WTC11 (cell line): ENCODE results near the gene ACYP1. TPM values are rescaled to one million over a fixed set of nuclear protein-coding genes. Genes with fewer than 3 reads are reported as not detected.
A peak's percentile ranks its signal among the peaks of the same experiment; 100 is the strongest.

Source experiments
- ARID4B ChIP-seq: sonication (generic); formaldehyde crosslinking; IDR thresholded peaks from 2 replicates; pipeline ENCODE4 v1.8.0; 2023; ENCODE audit warnings: missing genetic modification reagents, mild to moderate bottlenecking, borderline replicate concordance
- CDX4 ChIP-seq: fragments of 250-450 bp; sonication (Bioruptor Pico); IDR thresholded peaks from 2 replicates; pipeline ENCODE4 v1.9.0; 2021; ENCODE audit warnings: moderate library complexity, mild to moderate bottlenecking, inconsistent platforms, borderline replicate concordance
- ELF4 ChIP-seq: sonication (generic); formaldehyde crosslinking; IDR thresholded peaks from 2 replicates; pipeline ENCODE4 v1.8.1; 2022; ENCODE audit warnings: low read depth, mild to moderate bottlenecking, moderate library complexity, missing genetic modification reagents
- ESRRA ChIP-seq: sonication (generic); formaldehyde crosslinking; IDR thresholded peaks from 2 replicates; pipeline ENCODE4 v1.8.1; 2022; ENCODE audit warnings: mild to moderate bottlenecking, missing genetic modification reagents, borderline replicate concordance
- ETV6 ChIP-seq: sonication (generic); formaldehyde crosslinking; IDR thresholded peaks from 2 replicates; pipeline ENCODE4 v1.8.1; 2022; ENCODE audit warnings: mild to moderate bottlenecking, missing genetic modification reagents
- FOXP1 ChIP-seq: sonication (generic); formaldehyde crosslinking; IDR thresholded peaks from 2 replicates; pipeline ENCODE4 v1.8.0; 2022; ENCODE audit warnings: missing genetic modification reagents, mild to moderate bottlenecking, moderate library complexity, borderline replicate concordance
- PRRX2 ChIP-seq: fragments of 250-450 bp; sonication (Bioruptor Pico); IDR thresholded peaks from 2 replicates; pipeline ENCODE4 v1.8.0; 2021; ENCODE audit warnings: mild to moderate bottlenecking
- TEAD1 ChIP-seq: sonication (generic); formaldehyde crosslinking; IDR thresholded peaks from 2 replicates; pipeline ENCODE4 v1.8.0; 2022; ENCODE audit warnings: mild to moderate bottlenecking, missing genetic modification reagents
- ZBTB43 ChIP-seq: sonication (generic); formaldehyde crosslinking; IDR thresholded peaks from 2 replicates; pipeline ENCODE4 v1.8.1; 2023; ENCODE audit warnings: mild to moderate bottlenecking, missing genetic modification reagents
- ZNF121 ChIP-seq: sonication (generic); formaldehyde crosslinking; IDR thresholded peaks from 2 replicates; pipeline ENCODE4 v1.8.0; 2023; ENCODE audit warnings: missing genetic modification reagents
- ZNF263 ChIP-seq: sonication (generic); formaldehyde crosslinking; IDR thresholded peaks from 2 replicates; pipeline ENCODE4 v1.8.1; 2022; ENCODE audit warnings: low read depth, mild to moderate bottlenecking, moderate library complexity, missing genetic modification reagents
- ZNF396 ChIP-seq: fragments of 250-450 bp; sonication (Bioruptor Pico); IDR thresholded peaks from 2 replicates; pipeline ENCODE4 v1.8.0; 2021; ENCODE audit warnings: mild to moderate bottlenecking, moderate library complexity, borderline replicate concordance
- ZNF416 ChIP-seq: fragments of 250-450 bp; sonication (Bioruptor Pico); IDR thresholded peaks from 2 replicates; pipeline ENCODE4 v1.9.0; 2021; ENCODE audit warnings: mild to moderate bottlenecking, inconsistent platforms
- ZNF671 ChIP-seq: fragments of 250-450 bp; sonication (Bioruptor Pico); IDR thresholded peaks from 2 replicates; pipeline ENCODE4 v1.8.0; 2021; ENCODE audit warnings: mild to moderate bottlenecking
- ZSCAN18 ChIP-seq: fragments of 250-450 bp; sonication (Bioruptor Pico); IDR thresholded peaks from 2 replicates; pipeline ENCODE4 v2.1.2; 2022; ENCODE audit warnings: mild to moderate bottlenecking, moderate library complexity
- total RNA-seq: library from RNA; stranded (reverse); gene quantifications from 3 replicates; pipeline ENCODE4 v1.2.3, GENCODE V29; 2021
- TF ChIP-seq, protein P1 (sequence below): sonication (generic); formaldehyde crosslinking; IDR thresholded peaks from 2 replicates; pipeline ENCODE4 v1.8.1; 2023; ENCODE audit warnings: mild to moderate bottlenecking, missing genetic modification reagents
- TF ChIP-seq, protein P2 (sequence below): sonication (generic); formaldehyde crosslinking; IDR thresholded peaks from 2 replicates; pipeline ENCODE4 v1.8.0; 2022; ENCODE audit warnings: missing genetic modification reagents
- TF ChIP-seq, protein P3 (sequence below): fragments of 250-450 bp; sonication (Bioruptor Pico); IDR thresholded peaks from 2 replicates; pipeline ENCODE4 v1.9.0; 2021; ENCODE audit warnings: mild to moderate bottlenecking
- TF ChIP-seq, protein P4 (sequence below): sonication (generic); formaldehyde crosslinking; IDR thresholded peaks from 2 replicates; pipeline ENCODE4 v1.8.0; 2022; ENCODE audit warnings: mild to moderate bottlenecking, missing genetic modification reagents

ACYP1 gene
- total RNA-seq, 1 experiment from 2014 or later: 26.6 TPM

DNA sequence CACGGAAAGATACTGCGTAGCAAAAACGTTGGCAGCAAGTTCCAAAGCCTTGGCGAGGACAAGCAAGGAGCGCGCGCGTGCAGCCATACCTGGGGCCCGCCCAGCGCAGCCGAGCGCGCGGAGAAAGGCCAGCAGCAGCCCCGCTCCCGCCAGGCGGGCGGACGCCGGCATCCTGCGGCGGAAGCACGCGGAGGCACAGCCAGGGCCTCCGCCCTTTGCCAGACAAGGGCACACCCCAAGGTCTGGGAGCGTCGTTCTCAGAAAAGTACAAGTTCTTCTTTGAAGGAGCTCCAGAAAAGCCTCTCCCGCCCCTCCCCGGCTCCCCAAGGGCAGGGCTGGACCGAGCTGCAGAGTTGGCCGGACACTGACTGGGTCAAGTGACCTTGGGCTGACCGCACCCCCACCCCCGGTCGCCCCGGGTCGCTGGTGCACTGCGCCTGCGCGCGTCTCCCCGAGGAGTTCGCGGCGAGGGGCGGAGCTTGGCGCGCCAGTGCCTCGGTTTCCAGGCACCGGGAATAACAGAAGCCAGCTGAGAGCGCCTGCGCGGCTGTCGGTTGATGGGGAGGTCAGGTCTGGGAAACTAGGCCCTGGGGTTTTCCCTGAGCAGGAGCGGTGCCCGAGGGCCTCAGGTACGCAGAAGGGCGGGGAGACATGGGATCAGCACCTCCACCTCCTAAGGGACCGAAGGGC lies 5.4 kb upstream of the ACYP1 start, which contains the start of gene ZC2HC1C (continued):
- no peak for TF ChIP-seq CDX4
- TF ChIP-seq ESRRA: peak; percentile 98
- TF ChIP-seq, protein P1, sequence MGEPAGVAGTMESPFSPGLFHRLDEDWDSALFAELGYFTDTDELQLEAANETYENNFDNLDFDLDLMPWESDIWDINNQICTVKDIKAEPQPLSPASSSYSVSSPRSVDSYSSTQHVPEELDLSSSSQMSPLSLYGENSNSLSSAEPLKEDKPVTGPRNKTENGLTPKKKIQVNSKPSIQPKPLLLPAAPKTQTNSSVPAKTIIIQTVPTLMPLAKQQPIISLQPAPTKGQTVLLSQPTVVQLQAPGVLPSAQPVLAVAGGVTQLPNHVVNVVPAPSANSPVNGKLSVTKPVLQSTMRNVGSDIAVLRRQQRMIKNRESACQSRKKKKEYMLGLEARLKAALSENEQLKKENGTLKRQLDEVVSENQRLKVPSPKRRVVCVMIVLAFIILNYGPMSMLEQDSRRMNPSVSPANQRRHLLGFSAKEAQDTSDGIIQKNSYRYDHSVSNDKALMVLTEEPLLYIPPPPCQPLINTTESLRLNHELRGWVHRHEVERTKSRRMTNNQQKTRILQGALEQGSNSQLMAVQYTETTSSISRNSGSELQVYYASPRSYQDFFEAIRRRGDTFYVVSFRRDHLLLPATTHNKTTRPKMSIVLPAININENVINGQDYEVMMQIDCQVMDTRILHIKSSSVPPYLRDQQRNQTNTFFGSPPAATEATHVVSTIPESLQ (CRISPR knock-in tag): no peak
- TF ChIP-seq, protein P2, sequence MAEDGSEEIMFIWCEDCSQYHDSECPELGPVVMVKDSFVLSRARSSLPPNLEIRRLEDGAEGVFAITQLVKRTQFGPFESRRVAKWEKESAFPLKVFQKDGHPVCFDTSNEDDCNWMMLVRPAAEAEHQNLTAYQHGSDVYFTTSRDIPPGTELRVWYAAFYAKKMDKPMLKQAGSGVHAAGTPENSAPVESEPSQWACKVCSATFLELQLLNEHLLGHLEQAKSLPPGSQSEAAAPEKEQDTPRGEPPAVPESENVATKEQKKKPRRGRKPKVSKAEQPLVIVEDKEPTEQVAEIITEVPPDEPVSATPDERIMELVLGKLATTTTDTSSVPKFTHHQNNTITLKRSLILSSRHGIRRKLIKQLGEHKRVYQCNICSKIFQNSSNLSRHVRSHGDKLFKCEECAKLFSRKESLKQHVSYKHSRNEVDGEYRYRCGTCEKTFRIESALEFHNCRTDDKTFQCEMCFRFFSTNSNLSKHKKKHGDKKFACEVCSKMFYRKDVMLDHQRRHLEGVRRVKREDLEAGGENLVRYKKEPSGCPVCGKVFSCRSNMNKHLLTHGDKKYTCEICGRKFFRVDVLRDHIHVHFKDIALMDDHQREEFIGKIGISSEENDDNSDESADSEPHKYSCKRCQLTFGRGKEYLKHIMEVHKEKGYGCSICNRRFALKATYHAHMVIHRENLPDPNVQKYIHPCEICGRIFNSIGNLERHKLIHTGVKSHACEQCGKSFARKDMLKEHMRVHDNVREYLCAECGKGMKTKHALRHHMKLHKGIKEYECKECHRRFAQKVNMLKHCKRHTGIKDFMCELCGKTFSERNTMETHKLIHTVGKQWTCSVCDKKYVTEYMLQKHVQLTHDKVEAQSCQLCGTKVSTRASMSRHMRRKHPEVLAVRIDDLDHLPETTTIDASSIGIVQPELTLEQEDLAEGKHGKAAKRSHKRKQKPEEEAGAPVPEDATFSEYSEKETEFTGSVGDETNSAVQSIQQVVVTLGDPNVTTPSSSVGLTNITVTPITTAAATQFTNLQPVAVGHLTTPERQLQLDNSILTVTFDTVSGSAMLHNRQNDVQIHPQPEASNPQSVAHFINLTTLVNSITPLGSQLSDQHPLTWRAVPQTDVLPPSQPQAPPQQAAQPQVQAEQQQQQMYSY (CRISPR knock-in tag): no peak
- TF ChIP-seq FOXP1: peak; percentile 80
- TF ChIP-seq TEAD1 (CRISPR knock-in tag): peak; percentile 68; the same call in 1 of the 2 replicates
- no peak for TF ChIP-seq ZNF121
- TF ChIP-seq ARID4B: peak; percentile 74; the same call in 1 of the 2 replicates
- no peak for TF ChIP-seq ZNF396
- TF ChIP-seq ZBTB43: no peak
- no peak for TF ChIP-seq ZNF671 (CRISPR knock-in tag)
- no peak for TF ChIP-seq ELF4
- no peak for TF ChIP-seq ZNF416 (CRISPR knock-in tag)
- TF ChIP-seq, protein P3, sequence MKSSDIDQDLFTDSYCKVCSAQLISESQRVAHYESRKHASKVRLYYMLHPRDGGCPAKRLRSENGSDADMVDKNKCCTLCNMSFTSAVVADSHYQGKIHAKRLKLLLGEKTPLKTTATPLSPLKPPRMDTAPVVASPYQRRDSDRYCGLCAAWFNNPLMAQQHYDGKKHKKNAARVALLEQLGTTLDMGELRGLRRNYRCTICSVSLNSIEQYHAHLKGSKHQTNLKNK: no peak
- no peak for TF ChIP-seq PRRX2 (CRISPR knock-in tag)
- no peak for TF ChIP-seq ZNF263 (CRISPR knock-in tag)
- no peak for TF ChIP-seq ZSCAN18 (CRISPR knock-in tag)
- 0 out of 2 replicates have a peak, but pooled peaks have one; percentile 61 for TF ChIP-seq ETV6 (CRISPR knock-in tag)
- TF ChIP-seq, protein P4, sequence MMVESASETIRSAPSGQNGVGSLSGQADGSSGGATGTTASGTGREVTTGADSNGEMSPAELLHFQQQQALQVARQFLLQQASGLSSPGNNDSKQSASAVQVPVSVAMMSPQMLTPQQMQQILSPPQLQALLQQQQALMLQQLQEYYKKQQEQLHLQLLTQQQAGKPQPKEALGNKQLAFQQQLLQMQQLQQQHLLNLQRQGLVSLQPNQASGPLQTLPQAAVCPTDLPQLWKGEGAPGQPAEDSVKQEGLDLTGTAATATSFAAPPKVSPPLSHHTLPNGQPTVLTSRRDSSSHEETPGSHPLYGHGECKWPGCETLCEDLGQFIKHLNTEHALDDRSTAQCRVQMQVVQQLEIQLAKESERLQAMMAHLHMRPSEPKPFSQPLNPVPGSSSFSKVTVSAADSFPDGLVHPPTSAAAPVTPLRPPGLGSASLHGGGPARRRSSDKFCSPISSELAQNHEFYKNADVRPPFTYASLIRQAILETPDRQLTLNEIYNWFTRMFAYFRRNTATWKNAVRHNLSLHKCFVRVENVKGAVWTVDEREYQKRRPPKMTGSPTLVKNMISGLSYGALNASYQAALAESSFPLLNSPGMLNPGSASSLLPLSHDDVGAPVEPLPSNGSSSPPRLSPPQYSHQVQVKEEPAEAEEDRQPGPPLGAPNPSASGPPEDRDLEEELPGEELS (CRISPR knock-in tag): peak; percentile 44; the same call in 1 of the 2 replicates
